NCI-H1048 (cell line): ENCODE measurements around the gene CUL2.
"Not testable (repeated sequence)": the region's sequence is repeated elsewhere in the genome, so short reads cannot be mapped to it uniquely, and the experiment has no call there.

ENCODE experiments used
- DNase-seq: peaks from one replicate; lab custom pipeline; 2025; lab: John Stamatoyannopoulos, UW

The CUL2 gene

DNA sequence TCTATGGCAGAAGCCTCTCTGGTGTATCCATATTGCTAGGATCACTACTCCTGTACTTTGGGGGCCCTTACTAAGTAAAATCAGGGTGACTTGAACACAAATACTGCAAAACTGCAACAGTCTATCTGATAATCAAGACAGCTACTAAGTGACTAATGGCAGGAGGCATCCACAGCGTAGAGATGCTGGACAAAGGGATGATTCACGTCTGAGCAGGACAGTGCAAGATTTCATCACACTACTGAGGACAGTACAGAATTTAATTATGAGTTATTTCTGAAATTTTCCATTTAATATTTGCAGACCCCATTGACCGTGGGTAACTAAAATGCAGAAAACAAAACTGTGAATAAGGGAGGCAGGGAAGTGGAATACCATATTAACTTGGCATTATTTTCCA is 10.4 kb downstream of the CUL2 start:
- DNase-seq: no peak

DNA sequence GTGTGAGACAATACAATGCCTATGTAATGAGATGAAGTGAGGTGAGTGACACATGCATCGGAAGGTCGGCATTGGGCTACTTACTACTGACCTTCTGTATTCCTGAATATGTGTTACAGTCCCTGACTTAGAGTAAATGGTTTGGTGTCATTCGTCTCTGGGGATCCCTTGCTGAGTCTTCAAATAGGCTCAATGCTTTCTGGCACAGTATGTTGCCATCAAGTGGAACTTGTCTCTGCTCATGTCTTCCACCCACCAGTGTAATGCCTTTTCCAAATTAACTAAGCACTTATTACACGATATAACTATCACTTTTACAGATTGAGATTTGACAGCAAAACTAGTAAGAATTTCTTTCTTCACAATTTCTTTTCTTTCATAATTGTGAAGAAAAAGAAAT is 10.9 kb downstream of the CUL2 start:
- DNase-seq: no peak

DNA sequence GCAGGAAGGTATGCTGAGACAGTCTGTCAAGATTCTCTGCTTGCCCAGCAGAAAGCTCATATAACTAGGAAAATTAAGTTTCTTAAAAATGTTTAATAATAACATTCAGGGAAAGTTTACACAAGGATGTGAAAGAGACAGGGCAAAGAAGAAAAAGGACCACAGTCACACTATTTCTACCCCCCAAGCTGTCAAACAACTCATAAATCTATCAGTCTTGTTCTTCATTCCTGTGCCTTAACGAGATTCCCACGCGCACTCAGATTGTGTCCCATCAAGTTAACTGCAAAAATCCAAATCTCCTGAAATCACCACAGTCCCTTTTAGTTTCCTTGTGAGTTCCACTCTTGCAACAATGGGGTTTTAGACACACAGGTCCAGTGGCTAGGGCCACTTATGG is 14.9 kb downstream of the CUL2 start:
- DNase-seq: no peak

DNA sequence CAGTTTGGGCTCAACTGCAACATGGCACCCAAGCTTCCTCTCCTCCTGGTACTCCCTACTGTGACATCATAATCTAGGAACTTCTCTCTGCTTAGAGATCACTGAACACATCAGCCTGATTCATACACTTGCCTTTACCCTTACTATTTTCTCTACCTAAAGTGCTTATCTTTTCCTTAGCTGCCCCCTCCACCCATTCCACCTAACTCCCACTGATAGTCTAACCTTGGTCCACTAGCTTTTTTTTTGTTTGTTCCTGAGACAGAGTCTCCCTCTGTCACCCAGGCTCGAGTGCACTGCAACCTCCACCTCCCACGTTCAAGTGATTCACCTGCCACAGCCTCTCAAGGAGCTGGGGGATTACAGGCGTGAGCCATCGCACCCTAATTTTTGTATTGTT is 15.9 kb downstream of the CUL2 start:
- DNase-seq: no peak

DNA sequence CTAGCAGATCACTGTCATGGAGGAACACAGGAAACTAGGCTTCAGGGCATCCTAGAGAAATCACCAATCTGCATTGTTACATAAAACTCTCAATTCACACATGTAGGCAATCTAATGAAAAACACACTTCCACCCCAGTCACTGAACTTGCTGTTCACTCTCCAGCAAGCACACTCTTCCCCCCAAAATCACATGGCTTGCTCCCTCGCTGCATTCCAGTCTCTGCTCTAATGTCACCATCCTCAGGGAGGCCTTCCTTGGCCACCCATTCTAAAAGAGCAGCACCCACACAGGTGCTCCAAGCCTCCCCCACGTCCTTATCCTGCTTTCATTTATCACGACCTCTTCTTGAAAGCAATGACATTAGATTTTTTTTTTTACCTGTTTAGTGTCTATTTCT is 19.6 kb downstream of the CUL2 start:
- DNase-seq: no peak

DNA sequence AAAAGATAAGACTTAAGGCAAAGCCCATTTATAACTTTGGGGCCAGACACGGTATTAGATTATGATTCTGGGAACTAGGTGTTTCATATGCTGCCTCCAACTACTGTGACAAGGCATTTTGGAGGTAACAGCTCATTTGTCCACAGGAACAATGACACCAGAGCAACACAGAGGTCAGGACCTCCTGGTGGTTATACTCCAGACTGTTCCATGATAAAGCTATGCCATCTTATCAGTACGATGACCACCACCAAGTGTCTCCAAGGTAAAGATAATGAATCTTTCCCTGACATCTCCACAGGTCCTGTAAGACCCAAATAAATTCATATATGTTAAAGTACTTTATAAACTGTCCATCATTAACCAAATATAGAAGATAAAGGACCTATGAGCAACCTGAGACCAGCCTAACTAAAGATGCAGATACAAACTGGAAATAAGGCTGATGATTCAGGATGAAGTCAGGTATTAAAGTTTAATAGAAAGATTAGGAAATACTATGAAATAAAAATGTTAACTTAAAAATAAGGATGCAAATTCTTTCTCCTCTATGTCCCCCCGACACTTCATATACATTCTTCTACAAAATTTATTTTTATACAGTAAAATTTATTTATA is 26.2 kb downstream of the CUL2 start:
- DNase-seq: no peak

DNA sequence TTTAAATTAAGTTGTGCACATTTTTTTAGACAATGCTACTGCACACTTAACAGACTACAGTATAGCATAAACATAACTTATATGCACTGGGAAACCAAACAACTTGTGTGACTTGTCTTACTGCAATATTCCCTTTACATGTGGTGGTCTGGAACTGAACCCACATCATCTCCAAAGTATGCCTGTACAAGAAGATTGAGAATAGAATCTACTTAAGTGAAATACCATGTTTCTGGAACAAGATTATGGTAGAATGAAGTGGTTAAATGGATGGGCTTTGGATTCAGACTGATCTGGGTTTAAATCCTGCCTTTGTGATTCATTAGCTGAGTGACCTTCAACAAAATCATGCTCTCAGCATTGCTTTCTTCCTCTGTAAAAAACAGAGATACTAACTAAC is 30.7 kb downstream of the CUL2 start:
- DNase-seq: no peak

DNA sequence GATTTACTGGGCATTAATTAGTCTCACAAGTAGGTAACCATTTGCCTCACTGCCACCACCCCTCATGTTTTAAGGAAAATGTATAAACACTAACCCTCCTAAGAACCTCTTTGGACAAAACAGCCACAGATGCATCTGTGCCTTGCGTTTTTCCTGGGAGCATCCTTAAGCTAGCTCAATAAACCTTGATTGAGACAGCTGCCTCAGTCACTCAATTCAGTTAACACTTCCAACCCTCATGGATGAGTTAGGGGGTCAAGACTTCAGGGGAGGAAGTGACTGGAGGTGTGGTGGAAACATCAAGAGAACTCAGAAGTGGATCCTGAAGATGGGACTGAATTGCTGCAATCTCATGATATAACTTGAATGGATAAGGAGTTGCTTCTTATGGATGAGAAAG is 31.5 kb downstream of the CUL2 start:
- DNase-seq: no peak

DNA sequence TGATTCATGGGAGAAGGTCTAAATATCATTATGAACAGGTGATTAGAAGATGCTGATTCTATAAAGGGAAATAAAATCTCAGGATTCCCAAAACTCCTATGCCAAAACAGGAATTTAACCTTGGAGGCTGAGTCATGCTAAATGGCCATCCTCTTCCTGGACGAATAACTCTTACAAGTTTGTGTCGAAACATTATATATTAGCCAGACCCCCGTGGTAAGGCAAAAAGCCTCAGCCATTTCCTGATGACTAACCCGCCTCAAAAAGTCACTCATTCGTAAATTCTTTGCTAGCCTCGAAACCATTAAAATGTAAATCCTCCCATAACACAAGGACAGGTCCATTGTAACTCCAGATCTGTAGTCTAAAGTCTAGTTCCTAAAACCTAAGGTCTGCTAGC is 32.0 kb downstream of the CUL2 start:
- no peak for DNase-seq

DNA sequence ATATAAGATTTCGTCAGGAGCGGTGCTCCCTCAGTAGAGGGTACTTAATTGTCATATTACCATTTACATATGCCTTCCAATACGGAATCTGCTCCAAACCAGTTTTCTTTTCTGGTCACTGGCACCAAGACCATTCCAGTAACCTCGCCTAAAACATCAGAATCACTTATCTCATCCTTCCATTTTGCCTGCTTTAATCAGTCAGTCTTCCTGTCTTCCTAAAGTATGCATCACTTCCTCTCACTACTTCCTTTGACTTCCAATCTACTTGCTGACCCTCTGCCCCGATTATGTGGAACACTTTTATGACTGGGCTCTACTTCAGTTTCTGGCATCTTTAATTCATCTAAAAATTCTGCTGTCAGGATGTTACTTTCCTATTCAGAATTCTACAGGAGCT is 33.5 kb downstream of the CUL2 start:
- no peak for DNase-seq

DNA sequence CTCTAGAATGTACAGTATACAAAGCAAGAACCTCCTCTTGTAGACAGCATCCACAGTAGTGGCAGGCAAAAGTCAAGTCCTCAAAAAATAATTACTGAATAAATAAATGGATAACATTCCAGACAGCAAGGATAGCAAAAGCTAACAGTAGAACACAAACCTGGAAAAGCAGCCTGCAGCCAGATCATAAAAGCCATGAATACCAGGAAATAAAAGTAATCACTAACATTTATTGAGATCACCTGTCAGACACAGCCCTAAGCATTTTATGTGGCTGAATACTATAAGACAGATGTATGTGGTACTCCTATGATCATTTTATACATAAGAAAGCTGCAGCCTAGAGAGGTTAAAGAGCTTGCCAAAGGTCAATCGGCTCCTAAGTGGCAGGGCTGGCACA is 34.0 kb downstream of the CUL2 start:
- DNase-seq: no peak

DNA sequence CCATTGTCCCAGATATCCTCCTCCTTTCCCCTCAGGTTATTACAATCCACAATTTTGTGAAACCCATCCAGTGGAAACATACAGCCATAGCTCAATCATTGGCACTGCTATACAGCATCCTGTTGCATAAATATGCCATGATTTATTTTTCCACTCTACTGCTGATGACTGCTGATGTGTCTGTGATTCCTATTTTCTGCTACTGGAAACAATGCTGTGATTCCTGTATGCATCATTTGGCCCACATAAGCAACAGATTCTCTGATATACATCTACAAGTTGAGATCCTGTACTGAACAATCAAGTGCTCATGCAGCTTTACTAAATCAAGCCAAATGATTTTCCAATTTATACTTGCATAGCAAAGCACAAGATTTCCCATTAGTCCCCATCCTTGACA is 39.6 kb downstream of the CUL2 start:
- DNase-seq: no peak

DNA sequence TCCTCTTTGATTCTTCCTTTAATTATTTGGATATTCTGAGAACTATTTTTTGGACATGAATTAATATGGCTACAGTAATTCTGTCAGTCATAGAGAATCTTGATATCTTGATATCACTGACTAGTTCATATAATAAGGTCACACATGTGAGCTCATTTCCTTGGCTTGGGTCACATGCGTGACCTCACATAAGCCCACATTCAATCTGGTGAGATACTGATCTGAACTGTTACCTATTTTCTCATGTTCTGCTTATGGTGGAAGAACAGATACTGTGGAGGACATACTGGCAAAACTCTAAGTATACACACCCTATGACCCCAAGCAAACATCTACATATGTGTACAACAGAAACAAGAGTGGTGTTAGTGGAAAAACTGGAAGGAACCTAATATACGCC is 44.1 kb downstream of the CUL2 start:
- DNase-seq: no peak

DNA sequence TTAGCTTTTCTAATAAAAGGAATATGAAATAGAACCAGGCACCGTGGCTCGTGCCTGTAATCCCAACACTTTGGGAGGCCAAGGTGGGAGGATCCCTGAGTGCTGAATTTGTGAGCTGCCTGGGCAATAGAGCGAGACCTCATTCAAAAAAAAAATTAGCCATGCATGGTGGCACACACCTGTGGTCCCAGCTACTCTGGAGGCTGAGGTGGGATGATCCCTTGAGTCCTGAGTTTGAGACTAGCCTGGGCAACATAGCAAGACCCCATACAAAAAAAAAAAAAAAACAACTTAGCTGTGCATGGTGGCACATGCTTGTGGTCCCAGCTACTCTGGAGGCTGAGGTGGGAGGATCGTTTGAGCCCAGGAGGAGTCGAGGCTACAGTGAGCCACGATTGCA is 44.9 kb downstream of the CUL2 start:
- DNase-seq: not testable (repeated sequence)

DNA sequence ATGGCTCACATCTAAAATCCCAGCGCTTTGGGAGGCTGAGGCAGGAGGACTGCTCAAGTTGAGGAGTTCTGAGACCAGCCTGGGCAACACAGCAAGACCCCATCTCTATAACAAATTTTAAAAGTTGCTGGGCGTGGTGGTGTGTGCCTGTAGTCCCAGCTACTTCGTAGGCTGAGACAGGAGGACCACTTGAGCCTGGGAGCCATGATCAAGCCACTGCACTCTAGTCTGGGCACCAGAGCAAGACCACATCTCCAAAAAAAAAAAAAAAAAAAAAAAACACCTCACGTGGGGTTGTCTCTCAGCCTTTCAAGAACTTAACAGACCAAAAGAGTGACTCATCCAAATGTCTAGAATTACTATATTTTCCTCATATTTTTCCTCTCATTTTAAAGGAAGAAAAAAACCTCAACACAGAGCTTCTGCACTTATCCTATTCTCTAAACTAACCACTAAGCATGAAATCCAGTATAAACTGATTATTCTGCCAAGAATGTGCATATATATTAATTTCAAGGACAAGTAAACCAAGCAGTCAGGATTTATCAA is 46.3 kb downstream of the CUL2 start:
- DNase-seq: no peak

DNA sequence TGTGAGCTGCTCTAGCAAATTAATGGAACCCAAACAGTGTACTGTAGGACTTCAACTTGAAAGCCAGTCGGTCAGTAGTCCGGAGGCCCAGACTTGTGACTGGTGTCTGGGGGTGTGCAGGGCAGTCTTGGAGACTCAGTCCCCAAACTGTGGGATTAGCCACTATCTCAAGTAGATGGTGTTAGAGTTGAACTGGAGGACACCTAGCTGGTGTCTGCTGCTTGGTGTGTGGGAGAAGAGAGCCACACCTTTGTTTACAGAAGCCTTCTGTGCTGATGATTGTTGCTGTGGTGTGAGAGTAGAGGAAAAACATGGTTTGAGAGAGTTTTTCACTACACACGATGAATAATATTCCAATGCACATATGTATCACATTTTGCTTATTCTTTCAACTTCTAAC is 47.4 kb downstream of the CUL2 start:
- no peak for DNase-seq

DNA sequence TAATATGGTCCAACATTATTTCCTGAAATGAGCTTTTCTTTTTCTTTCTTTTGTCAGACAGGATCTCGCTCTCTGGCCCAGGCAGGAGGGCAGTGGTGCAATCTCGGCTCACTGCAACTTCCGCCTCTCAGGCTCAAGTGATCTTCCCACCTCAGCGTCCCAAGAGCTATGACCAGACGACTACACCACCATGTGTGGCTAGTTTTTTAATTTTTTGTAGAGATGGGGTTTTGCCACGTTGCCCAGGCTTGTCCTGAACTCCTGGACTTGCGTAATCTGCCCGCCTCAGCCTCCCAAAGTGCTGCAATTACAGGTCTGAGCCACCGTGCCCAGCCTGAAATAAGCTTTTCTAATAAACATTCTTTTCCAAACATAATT is 48.6 kb downstream of the CUL2 start:
- no peak for DNase-seq

DNA sequence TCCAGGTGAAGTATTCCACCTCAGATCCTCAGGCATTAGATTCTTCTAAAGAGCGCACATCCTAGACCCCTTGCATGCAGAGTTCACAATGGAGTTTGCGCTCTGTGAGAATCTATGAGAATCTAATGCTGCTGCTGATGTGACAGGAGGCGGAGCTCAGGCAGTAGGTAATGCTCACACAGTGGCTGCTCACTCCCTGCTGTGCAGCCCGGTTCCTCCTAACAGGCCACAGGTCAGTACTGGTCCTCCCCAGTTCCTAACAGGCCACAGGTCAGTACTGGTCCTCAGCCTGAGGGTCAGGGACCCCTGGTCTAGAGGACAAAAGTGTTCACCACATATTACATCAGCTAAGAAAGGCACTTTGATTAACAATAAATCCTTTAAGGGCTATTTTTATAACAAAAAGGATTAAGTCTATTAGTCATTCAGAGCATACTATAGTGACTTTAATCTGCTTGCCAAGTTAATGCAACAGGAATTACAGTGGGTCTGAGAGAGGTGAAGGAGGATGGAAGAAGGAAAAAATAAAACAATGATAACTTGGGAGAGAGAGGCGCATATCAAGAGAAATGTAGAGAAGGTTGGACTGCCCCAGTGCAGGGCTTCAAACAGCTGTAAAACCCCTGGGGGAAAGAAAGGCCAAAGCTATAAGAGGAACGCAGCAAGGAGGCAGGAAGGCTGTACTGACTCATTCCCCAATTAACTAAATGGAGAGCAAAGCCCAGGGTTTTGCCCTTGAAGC is 49.2 kb downstream of the CUL2 start:
- no peak for DNase-seq

DNA sequence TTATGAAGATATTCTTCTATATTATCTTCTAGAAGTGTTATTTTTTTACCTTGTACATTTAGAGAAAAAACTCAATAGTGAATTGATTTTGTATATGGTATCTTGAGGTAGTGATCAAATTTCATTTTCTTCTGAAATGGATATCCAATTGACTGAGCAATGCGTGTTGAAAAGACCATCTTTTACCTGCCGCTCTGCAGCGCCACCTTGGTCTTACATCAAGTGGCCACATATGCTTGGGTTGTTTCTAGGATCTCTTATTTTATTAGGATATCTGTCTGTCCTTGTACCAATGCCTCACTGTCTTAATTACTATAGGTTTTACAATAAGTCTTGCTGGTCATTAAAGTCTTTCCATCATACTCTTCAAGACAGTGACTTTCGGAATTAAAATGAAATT is 53.0 kb downstream of the CUL2 start:
- no peak for DNase-seq

DNA sequence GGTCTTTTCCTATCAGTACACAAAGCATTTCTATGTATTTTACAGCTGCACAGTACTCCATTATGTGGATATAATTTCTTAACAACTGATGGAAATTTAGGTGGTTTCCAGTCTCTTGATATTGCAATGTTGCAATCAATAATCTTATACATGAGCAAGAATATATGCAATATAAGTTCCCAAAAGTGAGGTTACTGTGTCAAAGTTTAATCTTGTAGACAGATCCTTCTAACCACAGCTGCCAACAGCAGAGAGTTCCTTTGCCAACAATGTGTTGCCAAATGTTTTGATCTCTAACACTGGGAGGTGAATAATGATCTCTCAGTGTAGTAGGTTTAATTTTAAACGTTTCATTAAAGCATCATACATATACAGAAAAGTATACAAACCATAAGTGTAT is 54.5 kb downstream of the CUL2 start:
- no peak for DNase-seq

DNA sequence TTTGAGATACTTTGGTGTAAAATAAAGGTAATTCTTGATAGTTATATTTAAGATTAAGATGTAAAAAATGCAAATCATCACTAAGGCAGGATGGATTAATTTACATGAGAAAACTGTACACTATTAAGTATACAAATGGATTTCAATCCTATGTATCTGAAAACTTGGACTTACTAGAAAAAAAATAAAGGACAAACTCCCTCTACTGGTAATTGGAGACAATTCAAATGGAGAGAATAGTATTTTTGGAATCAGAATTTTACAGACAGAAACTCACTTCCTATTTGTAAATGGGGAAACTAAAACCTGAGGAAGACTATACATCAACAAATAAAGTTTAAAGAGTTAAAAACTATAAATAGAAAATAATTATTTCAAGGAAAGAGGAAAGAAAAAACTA is 62.6 kb downstream of the CUL2 start:
- no peak for DNase-seq

DNA sequence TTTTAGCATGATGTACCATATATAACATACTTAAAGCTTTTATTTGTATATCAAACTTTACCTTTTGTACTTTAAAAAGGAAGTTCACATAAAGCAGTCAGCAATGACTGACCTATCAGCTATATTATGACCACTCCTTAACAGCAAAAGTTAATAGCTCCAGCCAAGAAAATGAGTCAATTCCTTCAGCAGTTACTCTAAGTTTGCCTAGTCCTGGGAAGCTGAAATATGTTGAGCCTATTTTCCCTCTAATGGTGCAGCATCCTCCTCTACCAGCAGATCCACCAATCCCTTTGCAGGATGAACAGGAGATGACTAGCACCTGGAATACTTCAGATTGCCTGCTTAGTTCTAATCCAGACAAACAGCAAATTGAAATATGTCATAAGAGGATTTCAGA is 64.2 kb downstream of the CUL2 start:
- no peak for DNase-seq

DNA sequence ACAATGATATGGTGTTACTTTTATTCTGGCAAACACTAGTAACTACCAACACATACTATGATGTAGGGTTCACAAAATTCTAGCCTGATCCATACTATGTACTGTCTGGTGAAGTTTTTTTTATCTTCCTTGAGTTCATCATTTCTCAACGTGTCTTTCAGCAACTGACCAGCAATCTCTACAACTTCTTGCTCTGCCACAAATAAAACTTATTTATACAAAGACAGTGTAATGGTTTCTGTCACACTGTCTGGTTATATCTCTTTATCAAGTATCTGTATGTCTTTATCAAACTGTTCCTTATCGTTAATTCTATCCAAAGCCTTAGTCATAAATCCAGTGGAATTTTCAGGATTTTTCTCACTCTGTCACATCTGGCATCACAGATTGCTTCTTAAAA is 69.7 kb downstream of the CUL2 start:
- no peak for DNase-seq
